HG03521 (cell line): ENCODE results near the gene DCDC2C.

ENCODE experiments used
- ATAC-seq: cut with Tn5 transposase; IDR thresholded peaks from one replicate; pipeline ENCODE4 v1.9.1; 2021; ENCODE audit warnings: mild to moderate bottlenecking, moderate library complexity; ENCODE audit not compliant: unreplicated experiment

DCDC2C gene

DNA sequence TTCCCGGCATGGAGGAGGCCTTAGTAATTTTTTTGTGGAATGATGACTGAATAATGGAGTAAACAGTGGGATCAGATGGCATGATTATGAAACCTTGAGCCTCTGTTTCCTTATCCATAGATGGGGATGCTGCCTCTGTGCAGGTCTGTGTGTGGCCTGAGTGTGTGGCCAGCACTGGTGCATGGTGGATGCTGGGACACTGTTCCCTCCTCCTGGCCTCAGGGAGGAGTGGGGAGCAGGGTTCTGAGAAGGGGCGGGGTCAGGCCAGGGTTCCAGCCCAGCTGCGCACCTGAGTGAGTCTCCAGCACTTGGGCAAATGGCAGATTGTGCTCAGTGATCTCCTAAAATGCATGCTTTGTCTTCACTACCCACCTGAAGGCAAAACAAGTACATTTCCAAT is 66.4 kb downstream of the DCDC2C start:
- no peak for ATAC-seq

DNA sequence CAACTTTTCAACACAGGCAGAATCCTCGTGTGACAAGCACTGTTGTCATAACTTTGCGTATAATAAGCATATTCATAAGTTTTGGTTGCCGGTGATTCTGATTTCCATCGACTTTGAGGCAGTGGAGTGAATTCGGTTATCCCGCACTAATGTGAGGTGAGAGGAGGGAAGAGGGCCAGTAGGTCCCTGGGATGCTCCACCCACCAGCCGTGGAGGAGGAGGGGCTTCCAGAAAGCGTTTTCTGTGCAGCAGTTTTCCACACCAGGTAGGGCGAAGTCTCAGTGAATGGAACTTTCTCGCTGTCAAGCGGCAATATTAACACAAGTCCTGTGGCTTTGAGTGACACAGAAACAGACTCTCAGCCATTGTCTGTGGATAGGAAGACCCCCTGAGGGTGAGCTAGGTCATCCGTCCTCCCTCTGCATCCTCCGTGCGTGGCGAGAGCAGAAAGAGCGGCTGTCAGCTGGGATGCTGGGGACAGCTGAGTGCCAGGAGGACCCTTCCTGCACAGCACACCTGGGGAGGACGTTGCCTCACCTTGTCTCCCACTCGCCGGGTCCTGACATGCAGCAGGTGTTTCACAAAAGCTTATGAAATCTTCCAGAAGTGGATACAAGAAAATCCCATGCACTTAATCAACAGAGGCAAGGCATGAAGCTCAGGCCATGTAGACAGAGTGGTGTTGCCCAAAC is 67.5 kb downstream of the DCDC2C start:
- ATAC-seq: no peak

DNA sequence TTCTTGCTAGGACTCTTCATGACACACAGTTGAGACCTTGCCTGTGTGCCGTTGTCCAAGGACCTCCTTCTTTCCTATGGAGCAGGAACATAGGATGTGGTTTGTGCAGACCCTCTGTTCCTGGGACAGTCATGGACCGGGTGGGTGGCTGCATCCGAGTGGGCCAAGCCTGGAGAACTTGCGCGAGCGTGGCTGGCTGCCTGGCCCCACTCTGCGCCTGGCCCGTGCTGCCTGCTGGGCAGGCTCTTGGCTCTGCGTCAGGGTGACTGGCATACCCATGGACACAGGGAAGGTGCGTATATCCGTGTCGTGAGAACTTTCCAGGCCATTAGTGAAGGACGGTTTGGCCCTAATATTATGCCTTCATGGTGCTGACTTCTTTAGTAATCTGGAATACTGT is 68.2 kb downstream of the DCDC2C start:
- no peak for ATAC-seq

DNA sequence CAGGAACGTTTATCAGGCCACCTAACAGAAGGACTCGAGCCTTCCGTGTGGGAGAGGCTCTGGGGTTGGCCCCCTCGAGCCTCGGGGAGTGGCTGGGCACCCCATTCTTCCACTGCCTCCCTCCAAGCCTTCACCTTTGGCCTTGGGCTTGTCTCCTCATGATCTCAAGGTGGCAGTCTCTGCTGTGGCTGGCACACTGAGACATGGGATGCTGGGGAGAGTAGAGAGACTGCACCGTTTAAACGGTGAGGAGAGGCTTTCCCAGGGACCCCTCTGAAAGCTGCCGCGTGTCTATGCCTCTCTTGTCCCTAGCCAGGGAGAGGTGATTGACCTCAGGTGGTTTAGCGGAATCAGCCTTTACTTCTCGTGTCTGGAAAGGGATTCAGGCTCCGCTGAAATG is 71.0 kb downstream of the DCDC2C start:
- ATAC-seq: no peak

DNA sequence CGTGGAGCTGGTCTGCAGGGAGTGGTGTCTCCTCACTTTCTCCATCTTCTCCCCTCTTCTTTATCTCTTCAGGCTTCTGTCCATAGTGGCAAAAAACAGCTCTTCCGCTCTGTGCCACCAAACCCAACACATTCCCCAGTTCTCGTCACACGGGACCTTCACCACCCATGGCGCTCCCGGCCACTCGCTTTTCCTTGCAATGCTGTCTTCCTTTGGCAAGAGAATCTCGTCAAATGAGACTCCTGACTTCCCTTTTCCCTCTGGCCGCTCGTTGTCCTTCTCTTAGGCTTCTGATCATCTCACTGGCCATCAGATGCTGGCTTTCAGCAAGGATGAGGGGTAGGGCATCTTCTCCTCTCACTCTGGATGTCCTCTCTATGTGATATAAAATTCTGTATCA is 72.9 kb downstream of the DCDC2C start:
- no peak for ATAC-seq

DNA sequence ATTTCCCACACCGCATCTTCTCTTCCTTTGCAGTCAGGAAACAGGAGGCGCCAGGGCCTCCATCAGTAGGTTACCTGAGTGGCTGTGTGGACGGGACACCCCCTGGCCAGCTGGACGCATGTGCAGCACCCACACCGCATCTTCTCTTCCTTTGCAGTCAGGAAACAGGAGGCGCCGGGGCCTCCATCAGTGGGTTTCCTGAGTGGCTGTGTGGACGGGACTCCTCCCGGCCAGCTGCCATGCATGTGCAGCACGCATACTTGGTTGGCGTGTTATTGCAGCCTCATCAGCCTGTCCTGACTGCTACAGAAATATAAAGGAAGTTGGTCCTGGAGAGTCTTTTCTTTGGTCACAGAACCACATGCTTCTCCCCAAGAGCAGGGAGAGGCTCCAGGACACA is 74.6 kb downstream of the DCDC2C start:
- ATAC-seq: no peak

DNA sequence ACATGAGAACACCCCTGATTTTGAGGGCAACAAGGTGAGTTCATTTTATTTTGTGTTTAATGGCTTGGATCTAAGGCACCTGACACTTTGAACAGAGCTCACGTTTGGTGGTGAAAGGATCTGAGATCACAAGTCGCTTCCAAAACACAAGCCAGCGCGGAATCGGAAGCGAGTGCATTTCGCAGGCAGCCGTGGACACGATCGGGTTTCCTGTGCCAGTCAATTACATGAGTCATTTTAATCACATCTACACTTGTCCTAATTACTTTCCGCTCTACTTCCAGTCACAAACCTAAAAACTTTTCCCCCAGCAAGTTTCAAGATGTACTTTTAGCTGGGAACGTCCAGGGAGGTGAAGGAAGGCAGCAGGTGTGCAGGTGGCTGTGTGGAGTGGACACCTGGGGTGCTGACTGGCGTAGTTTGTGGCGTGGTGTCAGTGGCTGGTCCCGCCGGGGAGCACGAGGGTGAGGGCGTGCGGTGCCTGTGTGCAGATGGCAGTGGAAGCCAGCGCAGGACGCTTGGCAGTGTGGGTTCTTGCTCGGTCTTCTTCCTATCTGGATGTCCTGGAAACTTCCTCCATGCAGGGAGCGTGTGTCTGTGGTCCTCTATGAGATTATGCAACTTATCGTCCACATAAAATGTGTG is 75.6 kb downstream of the DCDC2C start:
- no peak for ATAC-seq

DNA sequence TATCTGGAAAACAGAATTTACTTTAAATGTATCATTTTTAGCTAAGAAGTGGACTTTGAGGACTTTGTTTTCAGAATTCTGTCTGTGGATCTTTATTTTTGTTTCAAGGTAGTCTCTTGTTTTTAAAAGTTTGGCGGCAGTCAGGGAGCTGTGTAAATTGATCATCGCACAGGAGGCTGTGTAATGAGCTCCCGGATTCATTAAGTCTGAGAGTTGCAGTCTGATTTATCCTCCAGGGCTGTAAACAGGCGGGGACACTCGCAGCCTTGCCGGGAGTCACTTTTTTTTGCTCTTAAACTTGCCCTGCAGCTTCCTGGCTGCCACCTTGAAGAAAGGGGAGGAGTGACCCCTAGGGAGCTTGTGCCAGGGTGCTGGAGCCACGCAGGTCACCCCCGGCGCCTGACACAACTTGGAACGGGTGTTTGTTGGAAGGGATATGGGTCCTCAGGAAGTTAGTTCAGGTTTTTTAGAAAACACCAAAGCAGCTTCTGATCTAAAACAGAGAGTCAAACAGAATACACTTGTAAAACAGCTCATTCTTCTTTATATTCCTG is 76.2 kb downstream of the DCDC2C start:
- ATAC-seq: no peak

DNA sequence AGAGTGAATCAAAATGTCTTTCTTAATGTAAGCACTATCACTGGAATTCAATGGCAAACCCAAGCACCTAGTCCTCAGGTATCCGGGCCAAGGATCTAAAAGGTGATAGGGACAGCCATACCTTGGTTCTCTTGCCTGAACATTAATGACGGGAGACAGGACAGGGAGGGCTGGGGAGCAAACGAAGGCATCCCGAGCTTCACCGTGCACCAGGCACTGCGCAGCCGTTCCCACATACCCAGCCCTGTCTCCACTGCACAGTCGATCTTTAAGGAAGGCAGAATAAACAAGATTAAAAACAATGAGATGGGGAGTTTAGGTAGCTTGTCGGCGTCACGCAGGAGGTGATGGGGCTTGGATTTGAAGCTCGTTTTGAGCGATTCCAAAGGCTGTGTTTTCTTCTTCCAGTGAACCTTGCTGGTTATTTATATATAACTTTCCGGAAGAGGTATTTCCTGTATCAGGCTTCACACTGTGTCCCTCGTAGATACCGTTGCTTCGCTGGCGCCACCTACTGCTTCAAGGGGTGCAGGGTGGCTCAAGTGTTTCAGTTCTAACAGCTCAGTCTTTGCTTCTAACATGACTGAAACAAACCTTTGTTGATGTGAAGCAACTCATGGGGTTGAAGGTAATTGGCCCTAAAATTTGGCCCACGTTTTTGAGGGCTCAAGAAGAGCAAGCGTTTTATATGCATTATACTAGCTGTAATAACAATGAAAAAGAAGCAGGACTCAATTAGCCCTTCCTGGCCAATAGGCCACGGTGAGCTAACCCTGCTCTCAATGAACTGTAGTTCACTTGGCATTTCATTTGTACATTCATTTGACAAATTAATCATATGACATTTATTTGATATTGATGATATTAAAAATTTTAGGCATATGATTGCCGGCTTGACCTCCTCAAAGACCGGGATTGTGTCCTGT is 77.4 kb downstream of the DCDC2C start:
- ATAC-seq: no peak

DNA sequence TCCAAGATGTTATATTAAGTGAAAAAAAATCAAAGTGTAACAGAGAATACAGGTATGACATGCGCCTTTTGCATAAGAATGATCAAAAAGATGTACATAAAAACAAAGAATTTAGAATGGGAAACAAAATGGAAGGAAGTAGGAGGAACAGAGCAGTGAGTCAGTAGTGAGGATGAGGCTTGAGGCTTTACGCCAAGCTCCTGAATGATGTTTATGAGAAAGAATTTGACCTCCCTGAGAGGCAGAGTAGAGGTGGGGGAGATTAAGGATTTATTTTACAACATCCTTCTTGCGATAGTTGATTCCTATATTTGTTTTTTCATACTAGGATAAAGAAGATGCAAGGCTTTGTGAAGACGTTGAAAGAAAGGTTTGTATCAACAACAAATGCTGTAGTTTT is 81.4 kb downstream of the DCDC2C start:
- ATAC-seq: no peak

DNA sequence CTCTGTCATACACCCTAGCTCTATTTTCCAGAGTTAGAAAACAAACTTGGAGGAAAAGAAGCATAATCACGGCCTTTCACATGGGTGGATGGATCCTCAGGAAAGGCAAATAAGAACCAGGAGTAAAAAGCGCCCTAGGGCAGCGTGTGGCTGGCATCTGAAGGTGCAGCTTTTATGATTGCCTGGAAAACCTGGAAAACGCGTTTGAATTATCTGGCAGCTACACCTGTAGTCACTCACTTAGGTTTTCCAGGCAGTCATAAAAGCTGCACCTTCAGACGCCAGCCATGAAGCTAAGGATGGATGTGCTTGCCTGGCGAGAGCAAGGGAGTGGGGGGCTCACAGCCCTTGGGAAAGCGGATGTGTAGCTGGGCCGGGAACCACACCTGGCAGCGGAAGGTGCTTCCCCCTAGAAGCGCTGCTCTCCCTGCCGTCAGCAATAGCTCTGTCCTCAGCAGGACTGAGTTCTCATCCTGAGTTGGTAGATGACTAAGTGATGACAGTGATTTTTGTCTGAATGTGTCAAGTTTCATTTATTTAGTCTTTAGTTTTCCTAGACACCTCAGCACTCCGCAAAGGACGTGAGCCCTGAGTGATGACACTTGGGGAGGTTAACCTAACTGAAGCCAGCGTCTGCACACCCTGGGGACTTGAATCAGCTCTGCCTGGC is 82.0 kb downstream of the DCDC2C start:
- ATAC-seq: no peak

DNA sequence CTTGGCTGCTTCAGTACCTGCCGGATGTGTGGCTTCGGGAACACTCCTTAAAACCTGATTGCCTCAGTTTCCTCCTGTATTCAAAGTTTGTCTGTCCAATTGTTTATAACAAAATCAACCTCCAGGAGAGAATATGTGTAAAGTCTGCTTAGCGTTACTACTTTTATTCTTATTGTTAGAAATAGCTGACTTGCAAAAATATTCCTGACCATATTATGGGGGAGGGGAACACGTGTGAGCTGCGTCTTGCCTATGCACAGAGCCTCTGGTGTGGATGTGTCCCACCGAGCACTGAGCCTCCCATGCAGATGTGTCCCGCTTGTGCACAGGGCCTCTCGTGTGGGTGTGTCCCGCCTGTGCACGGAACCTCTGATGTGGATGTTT is 82.5 kb downstream of the DCDC2C start:
- no peak for ATAC-seq

DNA sequence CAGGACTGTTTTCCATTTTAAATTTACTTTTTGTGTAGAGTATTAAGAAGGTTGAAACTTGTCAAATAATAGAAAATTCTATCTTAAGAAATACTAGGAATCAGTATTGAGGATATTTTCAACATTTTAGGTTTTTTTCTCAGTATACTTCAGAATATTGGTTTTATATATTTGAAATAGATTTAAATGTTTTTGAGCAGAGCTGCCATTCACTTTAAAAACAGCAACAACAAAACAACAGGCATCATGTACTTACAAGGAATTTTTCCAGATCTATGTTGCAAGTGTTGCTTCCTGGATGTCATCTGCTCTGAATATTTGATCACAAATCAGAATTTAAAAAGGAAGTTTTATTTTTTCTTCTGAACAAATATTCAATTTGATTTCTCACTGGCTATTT is 84.4 kb downstream of the DCDC2C start:
- no peak for ATAC-seq

DNA sequence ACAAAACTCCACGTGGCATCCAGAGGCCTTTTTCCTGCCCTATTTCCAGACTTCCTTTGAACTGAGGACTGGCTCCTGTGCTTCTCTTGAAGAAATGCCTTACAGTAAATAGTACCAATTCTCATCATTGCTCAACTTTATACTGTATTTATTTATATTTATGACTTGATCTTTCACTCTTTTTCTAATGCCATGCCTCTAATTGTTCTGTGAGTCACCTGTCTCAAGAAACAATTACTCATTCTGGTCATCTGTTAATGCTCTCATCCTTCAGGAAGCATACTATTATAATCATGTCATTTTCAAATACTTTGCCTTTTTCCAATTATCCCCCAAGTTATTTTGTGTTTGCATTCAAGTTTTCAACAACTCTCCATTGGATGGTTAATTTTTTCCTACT is 85.9 kb downstream of the DCDC2C start:
- no peak for ATAC-seq

DNA sequence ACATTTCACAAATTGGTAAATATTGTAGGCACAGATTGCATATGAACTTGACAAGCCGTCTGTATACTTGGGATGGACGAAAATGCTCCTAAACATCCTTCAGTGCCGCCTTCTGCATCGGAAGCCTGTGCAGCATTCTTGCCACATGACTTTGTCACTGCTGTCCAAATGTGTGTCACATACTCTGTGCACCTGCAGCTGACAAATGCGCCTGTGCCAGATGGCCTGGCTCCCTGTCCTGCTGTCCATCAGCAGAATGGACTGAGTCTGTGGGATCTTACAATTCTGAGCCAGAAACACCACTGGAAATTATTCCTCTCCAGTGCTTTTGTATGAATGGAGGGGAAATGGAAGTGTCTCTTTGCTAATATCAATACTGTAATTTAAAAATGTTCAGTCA is 89.9 kb downstream of the DCDC2C start:
- ATAC-seq: no peak

DNA sequence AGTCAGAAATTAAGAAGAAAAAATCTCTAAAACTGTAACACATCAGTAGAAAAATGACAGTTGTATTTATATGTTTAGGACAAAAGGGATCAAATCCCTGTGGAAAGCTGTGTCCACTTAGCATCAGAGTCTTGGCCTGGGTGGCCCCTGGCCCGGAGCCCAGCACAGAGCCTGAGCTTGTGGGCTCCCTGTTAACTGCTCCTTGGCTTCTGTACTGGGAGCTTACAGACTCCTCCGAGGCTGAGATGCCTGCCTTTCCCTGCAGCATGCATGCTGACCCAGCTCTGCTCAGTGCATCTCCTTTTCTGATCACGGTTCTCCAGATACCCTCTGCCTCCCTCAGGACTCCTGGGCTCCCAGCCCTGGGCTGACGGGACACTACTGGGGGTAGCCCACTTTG is 98.1 kb downstream of the DCDC2C start:
- ATAC-seq: no peak

DNA sequence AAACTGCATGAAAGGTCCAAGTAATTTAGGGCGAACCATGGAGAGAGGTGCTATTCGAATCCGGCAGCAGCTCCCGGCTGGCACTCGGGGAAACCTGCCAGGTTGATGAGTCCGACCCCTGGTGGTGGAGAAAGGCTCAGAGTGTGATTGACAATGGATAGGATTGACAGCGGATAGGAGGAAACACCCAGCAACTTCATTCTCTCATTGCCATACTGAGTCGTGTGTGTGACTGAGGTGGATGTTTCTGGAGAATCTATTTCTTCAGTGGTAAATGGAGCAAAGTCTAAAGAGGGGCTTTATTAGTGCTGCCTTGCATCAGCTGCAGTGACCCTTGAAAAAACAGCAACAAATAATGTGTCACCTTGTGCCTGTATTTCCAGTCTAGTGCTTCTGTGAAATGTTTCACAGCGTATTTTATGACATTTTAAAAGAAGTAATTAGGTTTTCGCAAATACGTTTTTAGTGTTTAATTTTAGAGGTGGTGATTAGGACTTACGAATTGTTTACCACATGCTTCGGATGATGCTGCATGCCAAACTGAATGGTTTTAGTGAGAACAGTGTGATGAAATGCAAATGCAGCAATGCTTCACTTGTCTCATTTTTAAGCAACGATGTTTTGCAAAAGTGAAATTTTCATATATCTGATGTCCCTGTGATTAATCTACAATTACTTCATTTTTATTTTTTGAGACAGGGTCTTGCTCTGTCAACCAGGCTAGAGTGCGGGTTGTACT is 102.0 kb downstream of the DCDC2C start:
- ATAC-seq: no peak

DNA sequence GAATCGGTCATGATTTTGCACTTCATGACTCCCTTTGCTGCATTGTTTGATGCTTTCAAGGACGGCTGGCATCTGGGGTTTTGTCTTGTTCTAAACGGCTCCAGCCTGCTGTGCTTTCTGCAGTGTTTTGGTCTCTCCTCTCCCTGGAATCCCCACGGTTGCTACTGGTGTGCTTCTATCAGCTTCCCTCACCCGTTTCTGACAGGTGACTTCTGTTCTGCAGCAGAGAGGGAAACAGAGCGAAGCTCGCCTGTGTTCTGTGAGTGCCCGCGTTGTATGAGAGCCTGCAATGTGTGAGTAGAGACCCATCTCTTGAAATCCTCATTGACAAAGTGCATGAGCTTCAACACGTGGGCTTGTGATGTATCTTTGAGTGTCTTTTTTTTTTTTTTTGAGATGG is 102.8 kb downstream of the DCDC2C start:
- ATAC-seq: no peak

DNA sequence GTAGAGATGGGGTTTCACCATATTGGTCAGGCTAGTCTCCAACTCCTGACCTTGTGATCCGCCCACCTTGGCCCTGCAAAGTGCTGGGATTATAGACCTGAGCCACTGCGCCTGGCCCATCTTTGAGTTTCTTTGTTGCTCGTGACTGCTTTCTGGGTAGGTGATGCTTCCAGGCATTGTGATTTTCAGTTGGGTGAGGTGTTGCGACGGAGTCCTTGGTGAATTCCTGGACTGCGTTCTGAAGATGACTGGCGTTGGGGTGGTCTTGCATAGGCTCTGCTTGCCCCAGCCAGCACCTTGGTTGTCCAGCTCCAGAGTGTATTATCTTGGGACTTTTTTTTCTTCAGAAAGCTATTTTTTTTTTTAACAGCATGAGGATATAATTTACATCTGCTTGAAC is 103.4 kb downstream of the DCDC2C start:
- no peak for ATAC-seq

DNA sequence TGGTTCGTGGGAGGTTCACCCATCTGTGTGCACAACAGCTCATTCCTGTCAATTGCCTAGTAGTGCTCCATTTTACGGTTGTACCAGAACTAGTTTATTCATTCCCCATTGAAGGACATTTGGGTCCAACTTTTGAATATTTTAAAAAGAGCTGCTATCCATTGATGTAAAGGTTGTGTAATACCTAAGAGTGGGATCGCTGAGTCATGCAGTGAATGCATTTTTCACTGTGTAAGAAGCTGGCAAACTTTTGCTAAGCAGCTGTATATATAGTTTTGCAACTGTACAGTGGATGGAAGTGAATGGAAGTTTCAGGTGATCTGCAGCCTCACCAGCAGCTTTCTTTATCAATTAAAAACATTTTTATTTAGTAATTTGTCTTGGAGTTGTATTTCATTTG is 104.5 kb downstream of the DCDC2C start:
- no peak for ATAC-seq
